Daoy (cell line): ENCODE data around the gene RHOJ. TPM values are rescaled to one million over a fixed set of nuclear protein-coding genes. Genes with fewer than 3 reads are reported as not detected.
"Not testable (repeated sequence)": the region's sequence is repeated elsewhere in the genome, so short reads cannot be mapped to it uniquely, and the experiment has no call there.

Experiments
- DNase-seq: peaks from one replicate; pipeline ENCODE4 v3.0.0-alpha.2; 2015; ENCODE audit warnings: low read depth
- total RNA-seq: library from RNA; depleted of rRNA; stranded (reverse); fragments of >200 nt; shearing (Covaris generic); gene quantifications from 2 replicates; pipeline ENCODE4 v1.2.3, GENCODE V29; 2014

RHOJ gene
- total RNA-seq, 1 experiment from 2014 or later: 9.5 TPM

DNA sequence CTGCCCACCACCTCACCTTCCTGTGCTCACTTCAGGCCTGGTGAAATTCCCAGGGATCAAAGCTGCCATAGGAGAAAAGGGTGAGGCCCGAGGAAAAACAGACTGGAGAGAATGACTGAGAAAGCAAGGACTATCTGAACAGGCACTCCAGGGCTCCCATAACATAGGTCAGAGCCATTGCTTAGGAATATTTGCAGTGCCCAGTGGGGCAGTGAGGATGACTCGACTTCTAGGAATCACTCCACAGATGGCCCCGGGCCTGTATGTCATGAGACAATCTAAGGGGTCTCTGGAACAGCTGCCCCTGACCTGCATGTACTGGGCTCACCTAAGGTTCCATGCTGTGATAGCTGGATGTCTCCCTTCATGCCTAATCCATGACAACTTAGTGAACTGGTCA is 62.9 kb downstream of the RHOJ start:
- DNase-seq: no peak

DNA sequence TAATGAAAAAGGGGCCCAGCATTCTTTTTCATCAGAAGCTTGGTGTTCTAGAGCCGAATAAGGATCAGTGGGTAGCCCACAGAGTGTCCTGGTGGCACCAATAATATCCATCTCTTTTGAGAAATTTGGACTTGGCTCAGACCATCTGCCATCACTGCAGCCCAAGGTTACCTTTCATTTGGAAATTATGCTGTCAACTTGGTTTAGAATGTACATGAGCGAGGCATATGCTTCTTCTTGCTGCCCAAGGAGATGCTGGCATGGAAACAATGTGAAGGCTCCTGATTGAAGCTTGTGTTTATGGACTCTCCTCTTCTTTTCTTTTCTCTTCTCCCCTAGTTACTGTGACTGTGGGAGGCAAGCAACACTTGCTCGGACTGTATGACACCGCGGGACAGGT is 64.5 kb downstream of the RHOJ start:
- DNase-seq: no peak

DNA sequence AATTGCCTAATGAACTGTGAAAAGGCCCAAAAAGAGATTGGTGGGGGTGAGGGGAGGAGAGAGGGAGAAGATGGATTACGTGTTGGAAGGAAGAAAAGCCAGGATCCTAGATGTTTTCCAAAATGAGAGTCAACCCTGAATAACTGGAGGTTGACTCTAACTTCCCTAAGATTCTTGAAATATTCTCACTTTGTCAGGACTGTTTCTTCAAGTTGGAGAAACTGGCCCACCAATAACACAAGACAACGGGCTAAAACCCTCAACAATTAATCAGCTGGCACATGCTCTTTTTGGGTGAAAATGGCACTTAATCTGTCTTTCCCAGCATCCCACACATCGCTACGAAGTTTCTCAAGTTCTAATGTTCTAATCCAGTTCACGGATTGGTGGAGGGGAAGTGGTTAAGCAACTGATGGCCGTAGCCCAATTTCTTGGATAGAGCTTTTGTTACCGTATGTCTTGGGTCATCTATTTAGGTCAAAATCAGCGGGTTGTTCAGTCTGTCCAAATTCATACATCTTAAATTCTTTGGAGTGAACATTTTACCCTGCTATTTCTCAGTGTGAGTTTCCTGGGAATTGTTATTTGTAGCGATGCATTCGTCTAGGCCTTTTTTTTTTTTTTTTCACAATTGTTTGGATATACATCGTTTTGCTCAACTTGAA is 65.5 kb downstream of the RHOJ start:
- DNase-seq: no peak

DNA sequence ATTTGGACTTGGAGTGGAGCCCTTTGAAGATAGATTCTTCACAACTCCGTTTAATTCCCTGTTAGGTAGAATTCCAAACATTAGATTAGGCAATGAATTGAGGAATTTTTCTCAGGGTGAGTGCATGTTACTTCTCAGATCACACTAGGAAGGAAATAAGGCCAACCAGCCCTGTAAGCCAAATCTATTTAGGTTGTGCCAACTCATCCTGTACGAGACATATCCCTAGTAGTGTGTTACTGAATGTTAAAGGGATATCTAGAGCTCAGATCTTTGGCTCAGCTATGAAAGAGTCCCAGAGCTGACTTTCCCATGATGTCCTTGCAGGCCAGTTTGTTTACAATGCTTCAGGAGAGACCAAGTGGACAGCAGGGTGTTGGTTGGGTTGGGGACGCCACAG is 68.9 kb downstream of the RHOJ start:
- DNase-seq: no peak

DNA sequence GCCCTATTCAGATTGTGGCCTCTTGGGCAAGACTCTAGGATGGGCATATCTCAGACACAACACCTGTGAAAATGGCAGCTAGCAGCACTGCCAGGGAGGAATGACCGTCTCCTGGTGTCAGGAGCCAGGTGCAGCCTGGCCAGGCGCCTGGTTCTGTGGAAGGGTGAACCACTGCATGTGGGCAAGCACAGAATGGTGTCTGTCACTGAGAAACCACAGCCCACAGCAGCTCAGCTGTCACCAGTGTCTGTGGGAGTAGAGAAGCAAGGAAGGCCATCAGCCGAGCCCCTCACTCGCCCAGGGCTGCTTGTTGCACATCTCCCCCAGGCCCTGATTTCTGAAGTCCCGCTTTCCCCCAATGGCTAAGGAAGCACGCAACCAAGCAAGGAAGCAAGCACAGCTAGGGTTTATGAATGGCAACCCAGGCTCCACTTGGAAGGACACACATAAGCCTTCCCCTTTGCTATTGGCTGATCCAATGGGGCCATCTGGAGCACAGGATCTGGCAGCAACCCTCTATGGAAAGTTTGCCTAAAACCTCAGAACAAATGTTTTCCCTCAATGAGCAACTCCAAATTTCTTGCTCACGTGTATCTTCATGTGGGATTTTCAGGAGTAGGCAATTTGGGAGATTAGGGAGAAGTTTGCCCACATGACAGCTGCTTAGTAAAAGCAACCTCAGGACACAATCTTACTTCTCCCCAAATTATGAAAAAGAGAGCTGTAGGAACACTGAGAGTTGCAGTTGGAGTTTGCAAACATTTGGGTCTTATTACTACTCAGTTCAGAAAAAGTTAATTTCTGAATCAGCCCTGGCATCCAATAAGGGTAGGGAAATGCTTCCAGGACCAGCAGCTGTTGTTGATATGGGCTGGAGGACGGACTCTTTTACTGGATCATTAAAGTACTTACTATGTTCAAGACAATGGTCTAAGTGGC is 69.7 kb downstream of the RHOJ start:
- DNase-seq: no peak

DNA sequence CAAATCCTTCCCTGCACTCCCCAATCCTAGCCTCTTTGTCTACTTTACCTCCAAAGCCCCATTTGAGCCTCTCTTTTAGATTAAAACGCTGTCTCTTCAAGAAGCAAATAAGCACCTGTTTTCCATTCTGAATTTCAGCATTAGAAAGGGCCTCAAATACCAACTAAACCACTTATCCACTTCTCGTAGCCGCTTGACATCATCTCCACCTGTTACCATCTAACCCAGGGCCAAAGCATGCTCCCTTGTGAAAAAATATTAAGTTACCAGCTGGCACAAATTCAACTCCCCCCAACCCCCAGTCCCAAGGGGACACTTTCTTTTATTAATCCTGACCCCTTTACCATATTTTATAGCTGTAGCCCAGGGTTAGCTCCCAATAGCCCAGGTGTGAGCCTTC is 71.4 kb downstream of the RHOJ start:
- DNase-seq: no peak

DNA sequence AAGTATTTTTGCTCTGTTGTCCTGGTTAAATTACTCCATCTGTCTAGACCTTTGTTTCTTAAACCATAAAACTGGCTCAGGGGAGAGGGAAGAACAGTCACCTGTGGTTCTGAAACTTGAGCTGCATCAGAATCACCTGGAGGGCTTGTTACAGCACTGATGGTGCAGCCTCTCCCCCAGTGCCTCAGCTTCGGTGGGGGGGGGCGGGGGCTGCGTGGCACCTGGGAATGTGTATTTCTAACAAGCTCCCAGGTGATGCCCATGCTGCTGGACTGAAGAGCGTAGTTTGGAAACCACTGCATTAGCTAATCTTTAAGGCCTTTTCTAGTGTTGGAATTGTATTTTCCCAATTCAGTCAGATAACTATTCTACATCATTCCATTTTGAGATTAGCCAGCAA is 71.8 kb downstream of the RHOJ start:
- no peak for DNase-seq

DNA sequence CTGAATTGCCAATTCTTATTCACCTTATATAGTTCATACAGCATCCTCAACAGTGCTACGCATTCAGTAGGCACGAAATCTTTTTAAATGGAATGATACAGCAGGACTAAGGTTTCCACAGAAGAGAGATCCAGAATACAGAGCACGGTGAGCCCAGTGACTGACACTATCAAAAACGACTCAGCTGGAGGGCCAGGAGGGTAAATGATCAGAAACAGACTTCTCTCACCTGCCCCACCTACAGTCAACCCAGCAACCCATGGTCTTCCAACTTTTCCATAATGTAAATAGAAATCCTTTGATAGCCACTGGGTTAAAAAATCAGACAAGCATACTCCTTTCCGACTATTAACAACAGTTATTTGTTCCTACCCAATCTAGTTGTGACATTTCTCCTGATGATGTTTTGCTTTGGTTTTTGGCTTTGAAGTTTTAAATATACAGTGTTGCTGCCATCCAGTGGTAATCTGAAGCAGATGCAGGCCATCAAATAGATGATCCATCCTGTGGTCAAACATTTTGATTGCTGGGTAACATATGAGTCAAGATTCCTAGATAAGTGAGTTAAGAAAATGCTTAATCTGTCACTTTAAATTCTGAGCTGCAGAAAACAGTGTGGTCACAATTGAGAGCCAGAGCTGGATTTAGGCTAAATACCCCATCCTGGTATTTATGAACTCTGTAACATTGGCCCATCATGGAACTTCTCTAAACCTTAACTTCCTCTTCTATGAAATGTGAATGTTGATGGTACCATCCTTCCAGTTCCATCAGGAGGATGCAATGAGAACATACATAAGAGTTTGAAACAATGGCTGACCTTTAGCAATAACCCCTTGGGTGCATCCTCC is 72.5 kb downstream of the RHOJ start:
- DNase-seq: peak; percentile 58

DNA sequence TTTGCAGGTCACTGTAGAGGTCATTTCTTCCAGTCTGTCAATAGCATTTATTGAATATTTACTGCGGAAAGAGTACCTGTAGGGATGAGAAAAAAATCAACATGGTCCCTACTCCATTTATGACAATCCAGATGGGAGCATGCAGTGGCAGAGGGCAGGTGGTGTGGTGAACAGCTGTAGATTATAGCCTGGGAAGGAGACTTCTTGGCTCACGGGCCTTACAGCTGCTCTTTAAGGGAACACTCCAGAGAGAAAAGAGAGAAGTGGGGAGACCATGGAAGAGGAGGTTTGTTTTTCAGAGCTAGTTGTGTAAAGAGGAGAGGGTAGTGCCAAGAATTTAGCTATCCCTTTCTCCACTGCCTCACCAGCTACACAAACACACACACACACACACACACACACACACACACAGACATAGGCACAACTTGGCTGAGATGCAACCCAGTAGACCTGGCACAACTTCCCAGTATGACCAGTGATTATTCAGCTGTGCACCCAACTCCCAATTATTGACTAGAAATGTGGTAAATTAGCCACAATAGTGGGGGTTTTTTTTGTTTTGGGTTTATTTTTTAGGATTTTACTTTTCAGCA is 73.4 kb downstream of the RHOJ start:
- no peak for DNase-seq

DNA sequence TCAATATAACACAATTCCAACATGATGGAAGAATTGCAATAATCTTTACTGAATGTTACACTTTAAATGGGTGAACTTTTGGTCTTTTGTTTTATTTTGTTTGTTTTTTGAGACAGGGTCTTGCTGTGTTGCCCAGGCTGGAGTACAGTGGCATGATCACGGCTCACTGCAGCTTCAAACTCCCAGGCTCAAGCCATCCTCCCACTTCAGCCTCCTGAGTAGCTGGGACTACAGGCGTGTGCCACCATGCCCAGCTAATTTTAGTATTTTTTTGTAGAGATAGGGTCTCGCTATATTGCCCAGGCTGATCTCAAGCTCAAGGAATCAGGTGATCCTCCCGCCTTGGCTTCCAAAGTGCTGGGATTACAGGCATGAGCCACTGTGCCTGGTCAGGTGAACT is 75.7 kb downstream of the RHOJ start:
- not testable (repeated sequence) for DNase-seq

DNA sequence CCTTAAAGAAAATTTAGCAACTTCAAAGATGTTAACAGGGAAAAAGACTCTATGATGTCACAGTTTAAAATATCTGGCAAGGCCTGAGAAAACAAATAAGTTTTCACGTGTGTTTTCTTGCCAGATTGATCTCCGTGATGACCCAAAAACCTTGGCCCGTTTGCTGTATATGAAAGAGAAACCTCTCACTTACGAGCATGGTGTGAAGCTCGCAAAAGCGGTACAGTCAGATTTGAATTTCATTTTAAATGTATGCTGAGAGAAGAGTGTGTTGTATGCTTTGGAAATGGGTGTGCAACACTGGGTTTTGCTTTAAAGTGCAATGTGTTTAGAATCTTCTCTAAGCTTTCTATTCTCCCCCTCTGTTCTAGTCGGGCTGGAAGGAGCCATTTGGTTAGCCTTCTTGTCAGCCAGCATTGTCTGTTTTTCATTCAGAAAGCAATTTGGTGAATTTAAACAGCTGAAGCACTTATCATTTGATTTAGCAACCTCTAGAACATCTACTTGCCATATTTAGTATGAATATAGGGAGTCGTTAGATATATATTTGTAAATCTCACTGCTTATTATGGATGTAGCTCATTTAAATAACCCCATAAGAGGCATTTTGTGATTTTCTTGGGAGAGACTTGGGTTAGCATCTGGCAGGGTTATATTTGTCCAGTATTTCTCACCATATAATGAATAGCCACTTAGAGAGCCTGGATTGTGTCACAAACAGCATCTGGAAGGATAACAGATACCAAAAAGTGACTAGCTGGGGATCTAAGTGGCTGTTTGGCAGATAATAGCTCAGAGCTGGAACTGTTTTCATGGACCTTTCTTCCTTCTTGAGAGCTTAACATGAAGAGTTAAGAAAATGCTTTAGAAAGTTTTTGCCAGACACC is 79.0 kb downstream of the RHOJ start:
- DNase-seq: no peak

DNA sequence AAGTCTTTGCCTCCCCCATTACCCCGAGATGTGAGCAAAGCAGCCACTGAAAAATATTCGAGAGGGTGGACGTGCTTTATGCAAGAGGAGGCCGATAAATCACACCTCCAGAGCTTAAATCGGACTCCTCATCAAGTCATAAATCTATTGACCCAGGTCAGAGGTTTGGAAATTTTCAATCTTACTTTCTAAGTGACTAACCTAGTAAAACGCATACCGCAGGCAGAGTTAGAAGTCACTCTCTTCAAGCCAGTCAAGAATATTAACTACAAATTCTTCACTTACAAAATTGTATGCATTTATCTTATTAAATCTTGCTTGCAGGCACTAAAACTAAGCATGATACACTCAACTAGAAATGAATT is 79.6 kb downstream of the RHOJ start:
- no peak for DNase-seq

DNA sequence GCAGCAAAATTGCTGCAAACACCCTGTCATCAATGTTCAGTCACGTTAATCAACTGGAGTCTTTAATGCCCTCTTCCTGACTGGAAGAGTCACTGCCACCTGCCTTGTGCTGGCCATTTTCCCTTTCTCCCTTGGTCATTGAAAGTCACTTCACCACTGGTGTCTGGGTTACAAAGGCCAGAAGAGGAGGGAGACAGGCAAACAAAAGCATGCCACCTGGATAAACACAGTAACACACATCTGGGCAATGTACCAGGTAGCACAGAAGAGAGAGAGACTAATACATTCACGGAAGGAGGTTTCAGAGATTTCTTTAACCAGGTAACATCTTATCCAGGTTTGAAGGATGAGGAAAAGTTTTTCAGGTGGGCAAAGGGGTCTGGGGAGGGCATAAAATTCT is 81.8 kb downstream of the RHOJ start:
- no peak for DNase-seq

DNA sequence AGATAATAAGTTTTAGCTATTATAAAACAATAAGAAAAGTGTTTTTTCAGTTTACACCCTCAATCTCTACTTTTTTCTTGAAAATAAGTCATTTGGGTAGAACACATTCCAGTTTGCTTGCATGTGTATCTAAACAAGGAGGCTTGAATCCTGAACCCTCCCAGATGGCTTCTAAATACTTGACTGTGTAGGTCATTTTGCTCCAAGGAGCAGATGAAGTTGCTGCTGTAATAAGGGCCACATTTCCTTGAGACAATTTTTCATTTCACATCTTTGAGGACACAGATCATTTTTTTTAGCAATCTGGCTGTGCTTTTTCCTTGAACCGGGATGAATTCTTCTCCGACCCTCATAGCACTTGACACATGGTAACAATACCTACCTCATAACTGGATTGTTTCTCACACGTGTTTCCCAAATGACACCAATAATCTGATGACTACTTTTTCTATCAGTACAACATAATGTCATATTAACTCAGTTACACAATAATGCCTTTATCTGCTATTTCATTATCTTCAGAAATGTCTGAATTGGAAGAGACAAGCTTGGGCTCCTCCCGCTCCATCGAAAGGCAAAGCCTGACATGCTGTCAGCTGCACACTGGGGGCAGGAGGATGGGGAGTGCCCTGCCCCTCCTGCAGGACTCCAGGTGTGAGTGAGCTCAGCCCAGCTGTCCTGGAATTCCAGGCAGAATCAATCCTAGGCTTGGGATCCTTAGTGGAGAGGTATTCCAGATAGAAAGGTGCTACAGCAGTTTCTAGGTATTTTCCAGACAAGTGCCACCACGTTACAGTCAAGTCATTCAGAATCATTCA is 83.6 kb downstream of the RHOJ start:
- DNase-seq: no peak

DNA sequence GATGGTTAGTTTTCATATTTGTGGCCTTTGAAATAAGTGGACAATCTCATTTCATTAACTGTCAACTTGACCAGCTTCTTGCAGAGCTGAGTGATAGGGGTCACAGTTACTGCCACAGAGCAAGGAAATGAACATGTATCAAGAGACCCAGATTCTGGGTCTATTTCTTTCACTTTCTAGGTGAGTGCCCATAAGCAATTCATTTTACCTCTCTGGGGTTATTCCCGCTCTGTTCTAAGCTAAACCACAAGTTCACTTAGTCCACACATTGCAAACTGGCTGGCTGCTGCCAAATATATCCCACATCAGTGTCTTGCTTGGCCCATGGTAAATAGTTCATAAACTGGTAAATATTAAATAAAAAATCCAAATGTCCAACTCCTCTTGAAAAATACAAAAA is 84.6 kb downstream of the RHOJ start:
- no peak for DNase-seq

DNA sequence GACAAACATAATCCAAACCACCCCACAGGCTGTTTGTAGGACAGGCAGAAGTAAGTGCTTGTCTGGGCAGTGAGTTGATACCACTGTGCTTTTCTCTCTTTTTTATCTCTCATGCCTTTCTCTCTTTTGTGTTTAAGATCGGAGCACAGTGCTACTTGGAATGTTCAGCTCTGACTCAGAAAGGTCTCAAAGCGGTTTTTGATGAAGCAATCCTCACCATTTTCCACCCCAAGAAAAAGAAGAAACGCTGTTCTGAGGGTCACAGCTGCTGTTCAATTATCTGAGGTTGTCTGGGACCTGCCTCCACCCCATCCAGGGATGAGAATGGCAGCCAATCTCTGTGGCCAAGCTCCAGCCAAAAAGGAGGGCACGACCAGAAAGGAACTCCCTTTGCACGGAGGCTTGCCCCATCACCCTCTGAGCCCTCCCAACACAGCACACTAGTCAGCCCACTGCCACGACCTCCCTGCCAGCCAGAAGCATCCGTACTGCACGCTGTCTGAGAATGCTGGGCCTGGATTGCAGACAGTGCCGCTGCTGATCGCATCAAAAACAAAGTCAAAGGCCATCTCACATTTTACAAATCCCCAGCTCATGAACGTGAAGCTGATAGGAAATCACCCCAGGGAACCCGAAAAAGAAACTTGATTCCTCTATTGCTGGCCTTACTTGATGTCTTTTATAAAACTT is 86.6 kb downstream of the RHOJ start:
- DNase-seq: no peak

DNA sequence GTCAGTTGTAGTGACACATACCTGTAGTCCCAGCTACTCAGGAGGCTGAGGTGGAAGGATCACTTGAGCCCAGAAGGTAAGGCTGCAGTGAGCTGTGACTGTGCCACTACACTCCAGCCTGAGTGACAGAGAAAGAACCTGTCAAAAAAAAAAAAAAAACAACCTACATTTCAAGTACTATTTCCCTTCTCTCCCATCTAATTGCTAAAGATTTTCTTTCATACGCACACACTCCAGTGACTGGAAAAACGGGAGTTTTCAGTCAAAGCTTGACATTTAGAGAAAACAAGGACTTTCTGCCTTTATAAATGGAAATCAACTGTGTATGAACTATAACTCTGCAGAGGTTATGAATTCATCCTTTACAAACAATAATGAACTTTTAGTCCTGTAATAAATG is 88.6 kb downstream of the RHOJ start:
- DNase-seq: no peak

DNA sequence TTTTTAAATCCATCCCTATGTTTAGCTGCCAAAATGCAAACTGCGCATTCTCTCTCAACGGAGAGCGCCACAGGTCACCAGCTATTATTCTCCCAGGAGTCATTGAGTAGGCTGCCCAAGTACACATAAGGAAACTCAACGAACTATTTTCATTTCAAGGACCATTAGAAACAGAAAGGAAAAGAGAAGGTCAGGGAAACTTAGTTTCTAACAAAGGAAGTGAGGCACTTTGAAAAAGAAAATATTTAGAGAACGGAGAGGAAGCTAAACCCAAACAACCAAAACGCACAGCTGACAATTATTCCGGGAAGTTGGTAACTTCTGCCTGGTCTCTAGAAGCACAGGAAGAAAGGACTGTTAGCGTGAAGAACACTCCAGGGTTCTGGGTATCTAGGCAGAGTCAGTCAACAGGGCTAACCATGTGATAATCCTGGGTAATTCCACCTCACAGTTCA is 91.0 kb downstream of the RHOJ start:
- no peak for DNase-seq

DNA sequence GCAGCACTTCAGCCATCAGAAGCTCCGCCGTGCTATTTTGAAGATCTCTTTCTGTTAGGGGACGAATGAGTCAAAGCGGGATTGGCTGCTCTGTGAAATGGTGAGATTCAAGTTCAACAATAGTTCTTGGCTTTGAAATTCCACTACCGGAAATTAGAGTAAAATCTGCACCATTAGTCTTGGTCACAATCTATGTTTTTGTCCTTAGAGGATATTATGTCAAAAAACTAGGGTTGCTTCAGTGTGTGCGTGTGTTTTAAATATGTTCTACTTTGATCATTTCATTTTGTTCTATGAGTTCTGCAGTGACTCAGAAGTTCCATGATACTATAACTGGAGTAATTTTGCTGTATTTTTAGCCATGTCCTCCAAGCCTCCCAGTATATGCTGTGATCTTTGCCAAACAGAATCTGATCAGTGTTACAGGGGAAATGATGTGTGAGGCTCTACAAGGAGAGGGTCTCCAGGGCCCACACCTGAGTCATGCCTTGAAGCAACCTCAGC is 91.9 kb downstream of the RHOJ start:
- DNase-seq: no peak
